Retina (tissue), 1 donor: Measurements from ENCODE around the gene PER2.
A peak's percentile ranks its signal among the peaks of the same experiment; 100 is the strongest.

ENCODE experiments used
- DNase-seq: peaks from one replicate; pipeline ENCODE4 v3.0.0-alpha.2; 2016

The PER2 gene

DNA sequence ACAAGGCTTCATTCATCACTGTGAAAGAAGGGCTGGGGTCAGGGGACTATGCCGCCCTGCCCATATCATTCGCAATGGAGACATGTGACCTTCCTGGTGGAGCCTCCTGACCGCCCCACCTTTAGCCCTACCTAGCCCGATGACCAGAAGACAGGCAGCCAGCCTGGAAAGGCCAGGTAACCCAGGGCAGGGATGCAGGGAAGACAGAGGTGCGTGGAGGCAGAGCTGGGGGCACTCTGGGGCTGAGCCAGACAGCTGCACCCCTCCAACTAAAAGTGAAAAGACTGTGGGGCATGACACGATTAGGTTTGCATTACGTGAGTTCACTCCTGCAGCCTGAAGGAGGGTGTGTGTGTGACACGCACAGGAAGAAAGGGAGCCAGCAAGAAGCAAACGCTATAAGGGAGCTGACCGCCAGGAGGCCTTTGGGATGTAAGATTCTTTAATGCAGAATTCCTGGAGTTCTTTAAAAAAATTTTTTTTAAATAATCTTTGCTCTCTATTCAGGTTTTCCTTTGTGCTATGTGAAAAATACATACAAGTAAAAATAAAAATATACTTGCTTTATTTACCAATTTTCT lies 44.8 kb downstream of the PER2 start:
- no peak for DNase-seq

DNA sequence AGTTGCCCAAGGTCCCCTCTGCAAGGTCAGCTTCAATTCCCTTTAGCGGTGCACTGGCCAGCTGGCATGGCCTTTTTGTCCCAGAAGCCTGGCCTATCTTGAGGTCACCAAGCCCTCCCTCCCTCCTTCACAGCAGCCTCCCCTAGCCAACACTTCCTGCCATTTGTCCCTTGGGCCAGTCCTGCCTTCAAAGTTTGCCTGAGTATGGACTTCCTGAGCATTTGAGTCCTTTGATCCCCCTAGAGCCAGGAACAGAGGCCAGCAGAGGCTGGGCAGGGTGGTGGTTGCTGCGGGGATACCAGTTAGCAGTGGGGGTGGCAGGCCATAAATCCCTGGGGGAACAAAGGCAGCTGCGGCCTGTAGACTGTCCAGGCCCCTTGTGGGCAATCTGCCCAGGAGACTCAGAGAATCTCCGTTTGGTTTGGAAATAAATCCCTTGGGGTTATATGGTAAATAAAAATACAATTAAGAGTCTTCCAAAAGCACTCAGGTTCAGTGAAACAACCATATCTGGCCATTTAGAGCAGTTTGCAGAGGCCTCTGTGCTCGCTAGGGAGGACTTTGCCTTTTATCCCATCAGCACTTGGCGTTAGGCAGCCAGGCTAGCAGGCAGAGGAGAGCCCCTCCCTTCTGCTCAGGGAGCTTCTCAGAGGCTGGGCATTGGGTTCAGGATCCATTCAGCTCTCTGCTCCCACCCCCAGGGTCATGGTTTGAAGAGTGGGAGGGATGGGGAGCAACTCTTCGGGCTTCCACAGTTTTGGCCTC lies 45.5 kb downstream of the PER2 start:
- DNase-seq = no peak

DNA sequence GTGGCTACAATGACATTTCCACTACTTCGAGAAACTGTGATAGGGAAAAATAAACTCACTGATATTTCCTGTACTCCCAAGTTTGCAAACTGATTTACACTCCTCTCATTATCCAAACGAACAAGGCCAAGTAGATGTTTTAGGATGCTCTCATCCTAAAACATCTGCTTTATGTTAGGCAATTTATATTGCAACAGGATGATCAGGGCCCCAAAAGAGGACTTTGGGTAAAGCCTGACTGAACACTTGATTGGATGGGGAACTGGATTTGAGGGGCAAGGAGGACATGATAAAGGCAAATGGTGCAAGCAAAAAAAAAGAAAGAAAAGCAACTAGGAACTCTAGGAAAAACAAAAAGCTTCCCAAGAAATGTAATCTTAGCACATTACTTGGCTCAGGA lies 46.4 kb downstream of the PER2 start:
- DNase-seq = no peak

DNA sequence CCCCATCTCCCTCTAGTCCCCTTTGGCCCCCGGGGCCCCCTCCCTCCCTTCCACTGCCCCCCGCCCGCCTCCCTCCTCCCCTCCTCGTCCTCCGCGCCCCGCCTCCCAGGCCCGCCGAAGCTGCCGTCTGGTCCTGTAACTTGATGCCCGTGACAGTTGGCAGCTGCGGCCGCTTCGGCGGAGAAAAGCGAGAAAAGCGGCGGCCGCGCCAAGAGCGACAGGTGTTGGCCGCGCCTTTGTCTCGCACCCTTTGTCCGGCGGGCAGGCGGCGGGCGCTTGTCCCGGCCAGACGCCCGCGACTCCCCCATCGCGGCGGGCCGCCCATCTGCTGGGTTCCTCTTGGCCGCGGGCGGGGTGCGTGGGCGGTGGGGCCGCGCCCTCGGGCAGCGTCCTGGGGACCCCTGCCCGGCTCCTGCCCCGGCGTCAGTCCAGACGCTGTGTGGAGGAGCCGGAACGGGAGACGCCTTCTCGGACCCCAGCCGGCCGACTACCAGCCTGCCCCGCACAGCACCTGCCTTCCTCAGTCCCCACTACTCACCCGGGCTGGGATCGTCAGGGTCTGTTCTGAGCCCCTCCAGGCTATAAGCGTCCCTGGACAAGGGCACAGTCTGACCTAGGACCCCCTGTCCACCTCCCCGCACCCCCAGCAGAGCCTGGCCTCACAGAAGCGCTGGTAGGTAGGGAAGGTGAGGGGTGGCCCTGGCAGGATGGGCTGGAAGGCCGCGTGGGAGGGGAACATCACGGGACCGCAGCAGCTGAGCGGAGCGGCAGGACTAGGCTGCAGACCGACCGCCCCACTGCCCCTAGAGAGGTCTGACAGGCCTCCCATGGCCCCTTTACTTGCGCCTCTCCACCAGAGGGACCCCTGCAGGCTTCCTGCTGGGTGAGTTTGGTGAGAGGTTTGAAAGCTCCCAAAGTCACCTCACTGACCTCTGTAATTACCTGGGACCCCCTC lies 47.4 kb downstream of the PER2 start:
- peak; percentile 91 for DNase-seq

DNA sequence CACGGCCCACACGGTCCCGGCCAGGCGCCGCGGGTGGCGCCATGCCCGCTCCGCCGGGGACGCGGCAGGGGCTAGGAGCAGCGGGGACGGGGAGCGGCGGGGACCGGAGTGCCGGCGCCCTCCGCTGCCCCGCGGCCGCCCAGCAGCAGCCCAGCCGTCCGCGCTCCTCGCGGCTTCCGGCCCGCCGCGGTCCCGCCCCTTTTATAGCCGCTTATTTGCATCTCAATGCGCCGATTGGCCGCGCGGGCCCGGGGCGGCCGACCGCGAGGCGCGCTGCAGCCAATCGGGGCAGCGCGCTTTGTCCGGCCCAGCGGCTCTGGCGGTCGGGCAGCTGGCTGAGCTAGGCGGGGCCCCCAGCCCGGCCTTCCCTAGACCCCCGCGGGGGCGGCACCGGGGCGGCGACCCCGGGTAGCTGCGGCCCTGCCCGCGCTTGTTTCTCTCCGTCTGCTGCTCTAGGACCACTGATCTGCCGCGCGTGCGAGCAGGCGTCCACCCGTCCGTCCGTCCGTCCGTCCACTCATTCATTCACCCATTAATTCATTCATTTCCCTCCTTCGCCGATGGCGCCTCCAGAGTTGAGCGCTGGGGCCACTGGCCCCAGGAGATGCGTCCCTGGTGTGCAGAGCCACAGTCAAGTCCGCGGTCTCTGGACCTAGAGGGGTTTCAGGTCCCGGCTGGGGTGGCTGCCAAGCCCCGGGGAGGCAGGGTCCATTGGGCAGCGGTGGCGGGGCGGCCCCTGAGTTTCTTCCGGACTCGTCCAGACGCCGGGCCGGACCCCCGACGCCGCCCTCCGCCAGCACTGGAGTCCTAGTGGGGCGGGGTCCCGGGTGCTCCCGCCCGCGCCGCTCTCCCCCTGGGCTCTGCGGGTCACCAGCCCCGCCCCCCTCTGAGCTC lies 48.3 kb downstream of the PER2 start, which contains the start of gene HES6:
Gene HES6, minus strand, starts transcription at position 176 of the 894 bp plus-strand sequence. Its CDS starts 133 bp downstream, at position 43.
- peak; percentile 96 for DNase-seq

DNA sequence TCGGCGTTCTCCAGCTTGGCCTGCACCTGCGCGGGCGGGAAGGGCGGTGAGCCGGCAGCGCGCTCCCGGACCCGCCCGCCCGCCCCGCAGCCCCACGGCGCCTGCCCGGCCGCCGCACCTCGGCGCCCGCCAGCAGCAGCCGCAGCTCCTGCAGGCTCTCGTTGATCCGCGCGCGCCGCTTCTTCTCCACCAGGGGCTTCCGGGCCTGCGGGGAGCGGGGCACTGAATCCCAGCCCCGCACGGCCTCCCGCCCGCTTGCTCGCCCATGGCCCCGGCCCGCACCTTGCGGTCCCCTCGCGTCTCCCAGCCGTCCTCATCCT lies 48.9 kb downstream of the PER2 start:
- DNase-seq = no peak

DNA sequence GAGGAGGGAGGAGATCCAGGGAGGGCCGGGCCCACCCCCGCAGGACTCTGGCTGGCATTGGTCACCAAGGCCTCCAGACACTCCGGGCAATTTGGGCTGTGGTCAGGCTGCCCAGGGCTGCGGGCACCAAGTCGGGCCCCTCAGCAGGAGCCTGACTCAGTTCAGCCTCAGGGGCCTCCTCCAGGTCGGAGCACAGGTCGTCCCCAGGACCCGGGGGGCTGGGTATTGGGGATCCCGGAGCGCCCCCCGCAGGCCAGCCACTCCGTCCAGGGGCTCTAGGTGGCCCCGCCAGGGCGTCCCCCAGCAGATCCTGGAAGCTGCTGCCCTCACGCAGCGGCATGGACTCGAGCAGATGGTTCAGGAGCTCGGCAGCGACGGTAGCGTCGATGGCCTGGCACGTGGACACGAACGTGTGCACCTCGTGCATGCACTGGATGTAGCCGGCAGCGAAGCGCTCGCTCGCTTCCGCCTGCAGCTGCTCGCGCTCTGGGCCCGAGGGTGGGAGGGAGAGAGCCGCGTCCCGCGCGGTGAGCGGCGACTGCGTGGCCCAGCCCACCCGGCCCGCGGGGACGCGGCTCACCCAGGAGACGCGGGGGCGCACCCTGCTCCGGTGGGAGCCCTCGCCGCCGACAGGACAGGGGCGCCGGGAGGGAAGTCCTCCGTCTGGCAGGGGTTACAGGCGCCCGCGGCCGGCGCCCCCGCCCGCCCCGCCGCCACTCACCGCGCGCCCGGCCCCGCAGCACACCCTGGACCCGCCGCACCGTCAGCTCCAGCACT lies 49.5 kb downstream of the PER2 start:
- DNase-seq = peak; percentile 76

DNA sequence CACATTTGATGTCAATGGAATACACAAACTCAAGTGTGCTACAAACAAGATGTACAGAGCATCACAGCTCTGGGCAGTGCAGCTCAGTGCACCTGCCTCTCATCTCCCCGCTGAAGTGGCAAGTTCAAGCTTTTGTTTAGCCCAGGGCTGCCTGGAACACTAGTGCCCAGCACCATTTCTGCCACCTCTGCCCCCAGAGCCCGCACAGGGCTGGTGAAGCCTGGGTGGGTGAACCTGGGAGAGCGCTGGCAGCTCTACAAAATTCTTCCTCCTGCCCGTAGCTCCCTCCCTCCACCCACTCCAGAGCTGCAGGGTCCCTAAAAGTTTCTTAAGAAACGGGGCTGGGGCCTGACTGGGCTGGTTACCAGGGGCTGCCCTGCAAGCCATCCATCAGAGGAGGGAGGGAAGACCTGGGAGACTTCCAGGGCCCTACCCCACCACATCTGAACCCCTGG lies 50.1 kb downstream of the PER2 start:
- DNase-seq = no peak

DNA sequence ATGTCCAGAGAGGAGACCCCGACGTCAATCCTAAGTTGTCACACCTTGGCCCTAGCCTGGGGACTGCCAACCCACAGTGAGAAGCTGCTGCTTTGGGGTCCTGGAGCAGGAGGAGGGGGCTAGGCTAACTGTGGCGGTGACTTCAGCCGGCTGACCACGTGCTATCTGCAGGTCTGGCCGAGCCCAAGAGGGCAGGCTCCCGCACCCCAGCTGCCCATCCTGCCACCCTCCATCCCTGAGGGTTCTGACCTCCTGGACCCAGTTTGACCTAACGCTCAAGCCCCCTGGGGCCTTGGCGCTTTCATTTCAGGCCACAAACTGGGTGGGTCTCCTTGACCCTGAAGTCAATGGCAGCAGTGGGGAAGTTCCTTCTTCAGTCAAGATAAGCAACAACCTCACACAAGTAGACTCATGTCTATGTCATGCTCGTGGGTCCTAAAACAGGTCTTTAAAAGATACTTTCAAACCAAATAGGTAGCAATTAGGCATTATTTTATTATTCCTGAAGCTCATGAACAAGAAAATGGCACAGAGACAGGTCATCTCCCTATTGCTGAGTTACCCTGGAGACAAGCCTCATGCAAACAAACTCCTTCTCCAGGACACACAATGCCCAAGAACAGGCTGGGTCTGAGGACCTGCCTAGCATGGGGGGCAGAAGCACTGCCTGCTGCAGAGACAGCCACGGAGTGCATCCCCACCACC lies 50.8 kb downstream of the PER2 start:
- DNase-seq = no peak

DNA sequence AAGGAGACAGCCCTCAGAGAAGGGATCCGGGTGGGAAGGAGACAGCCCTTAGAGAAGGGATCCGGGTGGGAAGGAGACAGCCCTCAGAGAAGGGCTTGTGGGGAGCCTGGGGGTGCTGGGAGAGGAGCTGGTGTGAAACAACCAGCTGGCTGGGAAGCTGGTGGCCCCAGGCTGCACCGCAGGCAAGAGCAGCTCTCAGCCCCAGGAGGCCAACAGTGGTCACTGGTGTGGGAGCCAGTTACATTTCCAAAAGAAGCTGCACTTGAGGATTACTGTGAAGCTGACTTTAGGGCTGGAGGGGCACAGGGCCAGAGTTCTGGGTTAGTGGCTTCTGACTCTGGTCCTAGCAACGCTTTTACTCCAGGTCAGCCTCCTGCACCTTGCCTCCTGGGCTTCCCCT lies 51.8 kb downstream of the PER2 start:
- no peak for DNase-seq

DNA sequence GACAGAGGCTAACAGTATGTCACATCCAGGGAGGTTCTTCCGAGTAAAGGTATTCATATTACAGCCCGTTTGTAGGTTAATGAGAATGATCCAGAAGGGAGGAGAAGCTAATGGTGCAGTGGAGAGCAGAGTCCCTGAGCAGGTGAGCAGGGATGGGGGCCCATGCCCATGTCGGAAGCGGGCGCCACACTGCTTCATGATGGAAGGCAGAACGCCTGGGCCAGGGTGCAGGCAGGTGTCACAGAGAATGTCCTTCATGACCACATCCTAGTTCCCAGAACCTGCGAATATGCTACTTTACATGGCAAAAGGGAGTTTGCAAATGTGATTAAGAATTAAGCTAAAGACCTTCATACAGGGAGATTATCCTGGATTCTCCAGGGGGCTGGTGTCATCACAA lies 52.6 kb downstream of the PER2 start:
- no peak for DNase-seq

DNA sequence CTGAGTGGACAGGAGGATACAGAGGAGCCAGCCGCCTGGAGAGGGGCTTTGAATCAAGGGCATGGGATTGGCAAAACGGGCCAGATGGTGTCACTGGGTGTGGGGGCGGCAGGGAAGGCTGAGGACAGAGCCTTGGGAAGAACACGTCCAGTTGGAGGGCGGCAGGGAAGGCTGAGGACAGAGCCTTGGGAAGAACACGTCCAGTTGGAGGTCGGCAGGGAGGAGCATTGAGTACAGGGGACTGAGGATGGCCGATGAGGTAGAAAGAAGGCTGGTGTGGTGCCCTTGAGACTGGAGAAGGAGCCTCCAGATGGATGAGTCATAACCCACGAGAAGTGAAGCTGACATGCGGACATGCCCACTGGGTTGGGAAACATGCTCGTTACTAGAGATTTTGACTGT lies 53.1 kb downstream of the PER2 start:
- DNase-seq = no peak

DNA sequence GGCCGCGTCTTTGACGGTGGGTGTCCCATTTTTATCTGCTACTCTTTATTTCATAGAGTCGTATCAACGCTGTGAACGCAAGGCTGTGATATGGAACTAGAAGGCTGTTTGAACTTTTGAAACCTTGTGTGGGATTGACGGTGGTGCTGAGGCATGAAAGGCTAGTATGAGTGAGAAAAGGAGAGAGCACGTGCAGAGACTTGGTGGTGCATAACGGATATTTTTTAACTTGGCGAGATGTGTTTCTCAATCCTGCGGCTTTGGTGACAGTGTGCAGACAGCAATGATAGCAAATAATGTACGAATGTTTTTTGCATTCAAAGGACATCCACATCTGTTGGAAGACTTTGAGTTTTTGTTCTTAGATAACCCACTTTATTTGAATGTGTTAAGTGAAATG lies 54.8 kb downstream of the PER2 start:
- no peak for DNase-seq

DNA sequence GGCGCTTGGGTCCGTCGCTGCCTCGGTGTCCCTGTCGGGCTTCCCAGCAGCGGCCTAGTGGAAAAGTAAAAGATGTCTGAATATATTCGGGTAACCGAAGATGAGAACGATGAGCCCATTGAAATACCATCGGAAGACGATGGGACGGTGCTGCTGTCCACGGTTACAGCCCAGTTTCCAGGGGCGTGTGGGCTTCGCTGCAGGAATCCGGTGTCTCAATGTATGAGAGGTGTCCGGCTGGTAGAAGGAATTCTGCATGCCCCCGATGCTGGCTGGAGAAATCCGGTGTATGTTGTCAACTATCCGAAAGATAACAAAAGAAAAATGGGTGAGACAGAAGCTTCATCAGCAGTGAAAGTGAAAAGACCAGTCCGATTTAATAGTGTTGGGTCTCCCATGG lies 56.6 kb downstream of the PER2 start:
- no peak for DNase-seq

DNA sequence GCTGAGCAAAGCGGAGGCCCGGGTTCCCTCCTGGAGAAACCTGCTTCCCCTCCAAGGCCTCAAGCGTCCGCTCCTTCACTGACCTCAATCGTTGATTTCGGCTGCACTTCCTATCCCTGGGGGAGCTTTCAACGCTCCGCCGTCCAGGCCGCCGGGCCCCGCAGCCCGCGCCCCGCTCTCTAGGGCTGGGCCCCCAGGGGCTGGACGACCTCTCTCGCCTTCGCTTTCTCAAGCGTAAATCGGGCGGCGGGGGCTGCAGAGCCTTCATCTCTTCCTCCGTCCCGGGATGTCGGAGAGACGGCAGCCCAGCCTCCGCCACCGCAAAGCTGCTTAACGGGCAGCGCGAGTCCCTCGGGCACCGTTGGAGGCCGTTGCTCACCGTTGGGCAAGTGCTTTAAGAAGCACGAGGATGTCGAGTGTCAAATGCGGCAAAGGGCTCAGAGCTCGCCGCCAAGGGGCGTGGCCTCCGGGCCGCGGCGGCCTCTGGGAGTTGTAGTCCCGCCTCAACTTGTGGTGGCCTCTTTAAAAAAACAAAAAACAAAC lies 57.1 kb downstream of the PER2 start:
- DNase-seq = peak; percentile 87

DNA sequence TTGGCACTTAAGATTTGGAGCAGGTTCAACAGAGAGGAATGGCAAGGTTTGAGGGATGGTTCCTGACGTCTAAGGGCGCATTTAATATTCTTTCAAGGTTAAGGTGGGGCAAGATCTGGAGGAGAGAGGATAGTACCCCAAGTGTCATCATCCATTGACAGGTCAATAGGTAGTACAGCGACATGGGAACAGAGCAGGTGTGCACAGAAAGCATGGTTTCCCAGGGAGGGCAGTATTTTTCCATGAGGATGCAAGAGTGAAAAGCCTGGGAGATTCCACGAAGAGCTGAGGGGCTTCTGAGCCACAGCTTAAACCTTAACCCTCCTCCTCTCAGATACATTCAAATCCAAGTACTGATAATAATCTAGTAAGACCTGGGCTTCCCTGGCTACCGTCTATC lies 57.7 kb downstream of the PER2 start:
- DNase-seq = no peak

DNA sequence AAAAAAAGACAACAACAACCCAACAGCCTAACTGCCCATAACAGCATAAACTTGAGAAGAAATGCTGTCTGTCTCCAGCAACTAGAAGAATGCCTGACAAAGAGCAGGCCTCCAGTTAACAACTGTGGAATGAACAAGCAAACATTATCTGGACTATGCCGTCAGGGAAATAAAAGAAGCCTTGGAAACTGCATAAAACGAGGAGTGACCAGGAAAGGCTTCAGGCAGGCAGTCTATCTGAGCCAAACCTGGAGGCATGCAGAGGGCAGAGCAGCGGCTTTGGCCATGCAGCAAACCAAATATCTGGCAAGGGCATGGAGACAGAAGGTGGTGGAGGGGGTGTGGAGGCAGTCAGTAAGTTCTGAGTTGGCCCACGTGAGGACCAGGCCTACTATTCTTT lies 59.7 kb downstream of the PER2 start:
- no peak for DNase-seq

DNA sequence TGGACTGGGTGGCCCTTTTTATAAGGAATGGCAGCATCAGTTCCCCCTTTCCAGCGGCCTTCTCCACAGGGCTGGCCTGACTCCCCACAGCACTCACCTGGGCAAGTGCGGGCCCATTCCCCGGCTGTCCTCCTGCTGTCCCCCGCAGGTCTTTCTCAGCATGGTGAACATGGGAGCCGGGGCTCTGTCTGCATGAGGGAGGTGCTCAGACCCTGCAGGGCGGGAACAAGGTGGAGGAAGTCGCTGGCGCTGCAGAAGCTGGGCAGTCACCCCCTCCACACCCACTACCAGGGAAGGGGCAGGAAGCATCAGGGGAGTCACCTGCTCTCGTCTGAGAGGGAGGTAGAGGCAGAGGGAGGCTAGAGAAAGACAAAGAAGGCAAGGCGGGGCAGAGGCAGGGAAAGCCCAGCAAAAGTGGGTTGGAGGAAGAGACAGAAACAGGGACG lies 60.8 kb downstream of the PER2 start:
- no peak for DNase-seq

DNA sequence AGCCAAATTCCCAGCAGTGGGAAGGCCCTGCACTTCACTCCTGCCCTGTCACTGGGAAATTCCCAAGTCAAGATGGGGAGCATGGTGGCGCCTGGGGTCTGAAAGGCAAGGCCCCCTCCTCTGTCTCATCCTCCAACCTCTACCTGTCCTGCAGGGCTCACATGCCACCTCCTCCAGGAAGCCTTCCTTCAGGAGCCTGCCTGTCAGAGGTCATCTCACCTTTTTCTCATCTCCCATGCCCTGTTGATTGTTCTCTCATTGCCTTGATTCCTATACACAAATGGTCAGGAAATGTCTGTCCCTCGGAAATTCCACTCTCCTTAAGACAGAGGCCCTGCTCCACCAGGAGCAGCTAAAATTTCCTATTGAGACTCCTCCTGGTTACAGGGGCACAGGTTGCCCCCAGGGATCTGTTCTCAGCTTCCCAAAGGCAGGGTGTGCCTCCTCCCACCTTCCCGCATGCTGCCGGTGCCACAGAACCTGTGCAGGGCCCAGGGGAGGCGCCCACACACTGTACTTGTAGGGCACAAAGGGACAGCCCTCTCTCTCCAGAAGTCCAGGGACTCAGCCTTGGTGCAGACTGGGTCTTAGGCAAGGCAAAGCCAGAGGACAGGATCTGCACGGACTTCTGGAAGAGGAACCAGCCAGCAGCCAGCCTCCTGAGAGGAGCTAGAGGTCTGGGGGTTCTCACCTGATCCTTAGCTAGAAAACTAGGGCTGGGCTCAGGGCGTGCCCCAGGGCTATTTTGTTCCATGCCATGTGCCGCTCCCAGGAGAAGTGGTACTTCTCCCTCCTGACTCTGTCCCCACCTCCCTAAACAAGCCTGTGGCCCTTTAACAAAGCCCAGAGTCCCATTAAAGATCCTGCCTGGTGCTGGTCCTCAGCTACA lies 61.5 kb downstream of the PER2 start:
- no peak for DNase-seq
